Omental fat pad (tissue), 4 donors: ENCODE results near the gene ATG4D. TPM values are rescaled to one million over a fixed set of nuclear protein-coding genes. Genes with fewer than 3 reads are reported as not detected.
A peak's percentile ranks its signal among the peaks of the same experiment; 100 is the strongest.

ENCODE experiments used
- ATAC-seq: fragments of 150-250 bp; one replicate; pipeline ENCODE4 v1.9.1; 2016; ENCODE audit warnings: mild to moderate bottlenecking, moderate library complexity; ENCODE audit not compliant: low FRiP score
- DNase-seq: peaks from one replicate; pipeline ENCODE4 v3.0.0-alpha.2; 2019; ENCODE audit warnings: low spot score
- CTCF ChIP-seq, 3 donors: fragments of 450-650 bp; IDR thresholded peaks; one replicate each; pipeline ENCODE4 v1.5.1; 2016 to 2017; ENCODE audit warnings: antibody characterized with exemption in 3 of 3, mild to moderate bottlenecking in 3 of 3, moderate library complexity in 2 of 3
- total RNA-seq, 4 donors: library from RNA; depleted of rRNA; stranded (reverse); fragments of >200 nt; gene quantifications; one replicate each; pipeline ENCODE4 v1.1.0, GENCODE V29; 2016

The ATG4D gene
- total RNA-seq, 4 donors from 2014 or later: 12.9 to 16.6 (median 15.4) TPM

GRCh38 chr19:10514211-10515145 lies 29.2 kb upstream of the ATG4D start:
- DNase-seq (no peak), ATAC-seq (no peak)
- TF ChIP-seq CTCF (IDR thresholded peaks at IDR 0.05): no peak

GRCh38 chr19:10516064-10516385 lies 27.7 kb upstream of the ATG4D start:
- no peak for TF ChIP-seq CTCF (IDR thresholded peaks at IDR 0.05)
- ATAC-seq: no peak
- DNase-seq: no peak

- TF ChIP-seq CTCF (IDR thresholded peaks at IDR 0.05): no peak
- DNase-seq: no peak
- ATAC-seq: no peak
Observed at GRCh38 chr19:10516671-10517286, 26.9 kb upstream of the ATG4D start.

- DNase-seq (no peak), ATAC-seq (peak; percentile 17)
- TF ChIP-seq CTCF (IDR thresholded peaks at IDR 0.05): no peak
Observed at GRCh38 chr19:10517361-10517759, 26.3 kb upstream of the ATG4D start, which contains the start of gene S1PR5. TSS of gene S1PR5 (minus strand) at chr19:10517447. CDS start at chr19:10515011, 2,436 bp downstream.

GRCh38 chr19:10517760-10518443 lies 25.8 kb upstream of the ATG4D start:
- ATAC-seq (peak; percentile 62), DNase-seq (no peak)
- TF ChIP-seq CTCF (IDR thresholded peaks at IDR 0.05): no peak

- DNase-seq: no peak
- no peak for ATAC-seq
- no peak for TF ChIP-seq CTCF (IDR thresholded peaks at IDR 0.05)
Observed at GRCh38 chr19:10518444-10519361, 25.0 kb upstream of the ATG4D start.
